CD4-positive, alpha-beta memory T cell (primary cell): ENCODE measurements around the gene SAFB. TPM values are rescaled to one million over a fixed set of nuclear protein-coding genes. Genes with fewer than 3 reads are reported as not detected.

Source experiments
- CTCF ChIA-PET: fragments of 350-600 bp; sonication (Branson Sonifier 250); formaldehyde crosslinking; loops from one replicate; lab custom pipeline; 2021; ENCODE audit warnings: inconsistent platforms; ENCODE audit not compliant: partially characterized antibody; lab: Charles Lee
- POLR2A ChIA-PET: fragments of 350-600 bp; sonication (Branson Sonifier 250); formaldehyde crosslinking; loops from one replicate; lab custom pipeline; 2021; ENCODE audit not compliant: partially characterized antibody; lab: Charles Lee
- DNase-seq, 5 donors: peaks; one replicate each; pipeline versions ENCODE4 v3.0.0 to v3.0.0-alpha.2; 2020 to 2022; ENCODE audit warnings: mixed read lengths in 1 of 5
- H3K27ac ChIP-seq: one replicate; pipeline ENCODE4 v1.7.0; 2013; ENCODE audit warnings: low read depth, low read length
- H3K27me3 ChIP-seq: 2 replicates; pipeline ENCODE4 v1.7.0; 2013; ENCODE audit warnings: mild to moderate bottlenecking, low read length, moderate library complexity; ENCODE audit not compliant: insufficient read depth
- H3K36me3 ChIP-seq: 2 replicates; pipeline ENCODE4 v1.7.0; 2013; ENCODE audit warnings: mild to moderate bottlenecking, low read length, moderate library complexity; ENCODE audit not compliant: insufficient read depth
- H3K4me1 ChIP-seq: 2 replicates; pipeline ENCODE4 v1.7.0; 2013; ENCODE audit warnings: mild to moderate bottlenecking, low read length, moderate library complexity; ENCODE audit not compliant: insufficient read depth
- H3K4me3 ChIP-seq, 2 donors: one replicate each; pipeline ENCODE4 v1.7.0; 2013; ENCODE audit warnings: low read length in 2 of 2, mild to moderate bottlenecking in 1 of 2
- H3K9me3 ChIP-seq, 2 donors: one replicate each; pipeline ENCODE4 v1.7.0; 2013; ENCODE audit warnings: low read length in 2 of 2, control low read depth in 1 of 2; ENCODE audit not compliant: control insufficient read depth in 1 of 2
- H3K27ac Mint-ChIP-seq, 7 donors: one replicate each; pipeline ENCODE4 v1.8.0; 2020 to 2021; ENCODE audit warnings: mixed read lengths in 7 of 7, mild to moderate bottlenecking in 6 of 7, inconsistent platforms in 3 of 7, moderate library complexity in 3 of 7
- H3K27me3 Mint-ChIP-seq, 2 donors: one replicate each; pipeline ENCODE4 v1.8.0; 2020 to 2021; ENCODE audit warnings: mixed read lengths in 2 of 2
- H3K36me3 Mint-ChIP-seq, 2 donors: one replicate each; pipeline ENCODE4 v1.8.0; 2020 to 2021; ENCODE audit warnings: mixed read lengths in 2 of 2, inconsistent platforms in 1 of 2, mild to moderate bottlenecking in 1 of 2
- H3K4me1 Mint-ChIP-seq, 4 donors: one replicate each; pipeline ENCODE4 v1.8.0; 2020 to 2021; ENCODE audit warnings: mixed read lengths in 4 of 4, mild to moderate bottlenecking in 1 of 4
- H3K4me3 Mint-ChIP-seq, 8 donors: one replicate each; pipeline ENCODE4 v1.8.0; 2020 to 2021; ENCODE audit warnings: mixed read lengths in 8 of 8, mild to moderate bottlenecking in 7 of 8, moderate library complexity in 6 of 8, inconsistent platforms in 3 of 8
- H3K9me3 Mint-ChIP-seq, 8 donors: one replicate each; pipeline ENCODE4 v1.8.0; 2020 to 2021; ENCODE audit warnings: mixed read lengths in 8 of 8, mild to moderate bottlenecking in 5 of 8, inconsistent platforms in 3 of 8, moderate library complexity in 1 of 8
- intact Hi-C: fragments of 100-400 bp; cut with micrococcal nuclease; formaldehyde crosslinking; loops from one replicate; pipeline ENCODE4 v1.15.1; 2023
- polyA plus RNA-seq, 2 donors: library from polyadenylated mRNA; unstranded; fragments of 300-500 nt; fragmentation: Illumina TruSeq; gene quantifications; one replicate each; pipeline ENCODE4 v1.2.3, GENCODE V29; 2021
- total RNA-seq, 2 experiments: library from RNA; stranded (reverse); gene quantifications; one replicate each; pipeline ENCODE4 v1.2.3, GENCODE V29; 2021

Gene SAFB
- total and polyA plus RNA-seq, 4 experiments from 2014 or later = 14.6 to 211 (median 159) TPM

DNA sequence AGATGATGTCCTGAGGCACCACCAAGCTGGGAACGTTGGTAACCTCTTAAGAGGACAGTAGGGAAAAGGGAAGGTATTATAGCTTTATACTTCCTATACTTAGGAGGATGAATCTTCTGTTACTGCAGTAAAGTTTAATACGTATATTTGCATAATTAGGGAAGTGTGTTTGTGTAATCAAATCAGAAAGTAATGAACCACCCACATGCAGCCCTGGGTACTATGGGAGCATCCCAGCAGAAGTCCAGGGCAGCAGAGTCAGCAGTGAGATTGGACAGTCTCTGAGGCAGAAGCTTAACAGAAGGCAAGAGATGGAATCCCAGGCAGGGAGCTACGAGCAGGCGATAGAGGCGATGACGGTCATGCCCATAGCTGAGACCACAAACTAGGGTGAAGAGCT lies 12.5 kb downstream of the SAFB start:
- H3K9me3 Mint-ChIP-seq = peaks cover 0 to 1% (median 0%) of the 10 kb centered on the region in 8 donors
- DNase-seq = no peak
- ChIA-PET POLR2A (interaction anchor here (1.0 to 1.4 kb wide), 2 partner anchors 13 to 56 kb away, joined by 3 to 8 read pairs; partner anchors contain the start of genes SAFB and SAFB2), CTCF (no interaction called here)
- peaks cover 7 to 45% of the 10 kb centered on the region in 2 donors for H3K36me3 Mint-ChIP-seq
- peaks cover 42 to 64% (median 53%) of the 10 kb centered on the region in 4 donors for H3K4me1 Mint-ChIP-seq
- H3K27me3 ChIP-seq = no peaks in the 10 kb centered on the region
- H3K4me3 ChIP-seq = no peak overlapping the region
- intact Hi-C loops = no loop called here
- H3K27ac Mint-ChIP-seq = peak overlapping the region in 5 of 7 donors; percentile 3 to 71 (median 22)
- no peaks in the 10 kb centered on the region for H3K27me3 Mint-ChIP-seq
- no peaks in the 10 kb centered on the region for H3K9me3 ChIP-seq
- no peak overlapping the region for H3K27ac ChIP-seq
- H3K4me1 ChIP-seq = peaks cover 65% of the 10 kb centered on the region
- H3K36me3 ChIP-seq = peaks cover 11% of the 10 kb centered on the region
- peak overlapping the region in 1 of 8 donors; percentile 11 for H3K4me3 Mint-ChIP-seq

DNA sequence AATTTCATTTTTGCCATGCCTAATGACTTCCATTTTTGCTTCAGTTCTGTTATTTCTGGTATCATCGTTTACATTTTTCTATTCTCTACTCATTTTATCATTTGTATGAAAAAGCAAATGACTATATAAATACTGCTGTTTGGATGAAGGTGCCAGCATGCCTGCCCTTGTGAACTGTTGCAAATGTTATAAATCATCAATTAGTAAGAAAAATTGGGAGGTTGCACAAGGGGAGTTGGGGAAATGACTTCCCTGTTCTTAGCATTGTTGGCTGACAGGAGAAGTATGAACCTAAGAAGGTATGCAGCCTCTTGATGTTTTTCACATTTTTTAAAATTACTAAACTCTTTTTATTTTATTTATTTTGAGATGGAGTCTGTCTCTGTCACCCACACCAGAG lies 15.1 kb downstream of the SAFB start:
- Histone ChIP-seq H3K27ac (no peak overlapping the region), H3K4me1 (peaks cover 49% of the 10 kb centered on the region), H3K4me3 (no peak overlapping the region), H3K36me3 (peaks cover 21% of the 10 kb centered on the region), H3K9me3 (no peaks in the 10 kb centered on the region), H3K27me3 (no peaks in the 10 kb centered on the region)
- peaks cover 0 to 1% (median 0%) of the 10 kb centered on the region in 8 donors for H3K9me3 Mint-ChIP-seq
- H3K4me1 Mint-ChIP-seq = peaks cover 30 to 49% (median 40%) of the 10 kb centered on the region in 4 donors
- peaks cover 11 to 46% of the 10 kb centered on the region in 2 donors for H3K36me3 Mint-ChIP-seq
- DNase-seq = no peak
- intact Hi-C loops = no loop called here
- ChIA-PET POLR2A (no interaction called here), CTCF (interaction anchor here (0.7 kb wide), 1 partner anchor 53 kb away, joined by 3 read pairs; no protein-coding TSS in a partner anchor)
- H3K27me3 Mint-ChIP-seq = no peaks in the 10 kb centered on the region
- H3K4me3 Mint-ChIP-seq = no peak overlapping the region
- peak overlapping the region in 3 of 7 donors; percentile 9 to 25 (median 24) for H3K27ac Mint-ChIP-seq

DNA sequence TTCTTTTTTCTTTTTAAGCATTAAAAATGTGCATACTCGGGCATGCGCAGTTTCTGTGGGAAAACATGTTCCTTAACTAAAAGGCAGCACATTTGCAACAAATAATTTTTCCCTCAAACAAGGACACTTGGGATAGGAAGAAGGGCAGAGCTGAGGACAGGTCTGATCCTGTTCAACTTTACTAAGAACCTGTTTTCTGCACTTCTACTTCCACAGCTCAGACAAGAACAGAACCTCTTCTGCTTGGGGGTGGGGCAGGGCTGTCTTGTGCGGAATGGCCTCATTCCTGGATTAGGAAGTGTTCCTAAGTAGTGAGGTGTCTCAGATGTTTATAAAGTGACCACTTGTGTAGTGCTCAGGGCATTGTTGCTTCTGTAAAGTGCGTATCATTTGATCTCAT lies 18.3 kb downstream of the SAFB start:
- H3K36me3 ChIP-seq = peaks cover 52% of the 10 kb centered on the region
- no peak overlapping the region for H3K4me3 ChIP-seq
- H3K9me3 Mint-ChIP-seq = peaks cover 0 to 1% (median 0%) of the 10 kb centered on the region in 8 donors
- H3K27me3 Mint-ChIP-seq = no peaks in the 10 kb centered on the region
- no peak for DNase-seq
- H3K27me3 ChIP-seq = no peaks in the 10 kb centered on the region
- peaks cover 23 to 48% (median 31%) of the 10 kb centered on the region in 4 donors for H3K4me1 Mint-ChIP-seq
- peaks cover 30 to 63% of the 10 kb centered on the region in 2 donors for H3K36me3 Mint-ChIP-seq
- H3K4me3 Mint-ChIP-seq = no peak overlapping the region
- POLR2A ChIA-PET = no interaction called here
- no peak overlapping the region for H3K27ac ChIP-seq
- CTCF ChIA-PET = interaction anchor here (1.3 kb wide), 1 partner anchor 11 kb away, joined by 3 read pairs; no protein-coding TSS in a partner anchor
- H3K27ac Mint-ChIP-seq = peak overlapping the region in 2 of 7 donors; percentile 57 to 73
- peaks cover 19% of the 10 kb centered on the region for H3K4me1 ChIP-seq
- intact Hi-C loops = no loop called here
- H3K9me3 ChIP-seq = no peaks in the 10 kb centered on the region

DNA sequence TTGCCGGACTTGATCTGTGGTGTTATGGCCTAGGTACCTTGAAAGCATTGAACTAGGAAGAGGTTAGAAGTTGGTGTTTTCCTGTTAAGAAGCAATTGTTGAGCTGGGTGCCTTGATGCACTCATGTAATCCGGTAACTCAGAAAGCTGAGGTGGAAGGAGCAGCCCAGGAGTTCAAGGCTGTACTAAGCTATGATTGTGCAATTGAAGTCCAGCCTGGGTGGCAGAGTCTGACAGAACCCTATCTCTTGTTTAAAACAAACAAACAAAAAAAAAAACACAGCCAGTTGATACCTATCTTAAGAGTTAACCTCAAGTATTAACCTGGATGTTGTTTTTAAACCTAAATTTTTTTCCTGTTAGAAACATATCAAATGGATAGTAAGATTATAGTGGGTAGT lies 19.3 kb downstream of the SAFB start:
- no peak overlapping the region for H3K4me3 Mint-ChIP-seq
- no peak overlapping the region for H3K27ac ChIP-seq
- H3K4me3 ChIP-seq = no peak overlapping the region
- ChIA-PET POLR2A (no interaction called here), CTCF (interaction anchor here (1.0 kb wide), 1 partner anchor 45 kb away, joined by 3 read pairs; no protein-coding TSS in a partner anchor)
- no peaks in the 10 kb centered on the region for H3K27me3 ChIP-seq
- H3K4me1 ChIP-seq = peaks cover 18% of the 10 kb centered on the region
- H3K9me3 ChIP-seq = no peaks in the 10 kb centered on the region
- peaks cover 0 to 1% (median 0%) of the 10 kb centered on the region in 8 donors for H3K9me3 Mint-ChIP-seq
- H3K4me1 Mint-ChIP-seq = peaks cover 24 to 52% (median 34%) of the 10 kb centered on the region in 4 donors
- H3K36me3 ChIP-seq = peaks cover 63% of the 10 kb centered on the region
- intact Hi-C loops = no loop called here
- H3K27me3 Mint-ChIP-seq = no peaks in the 10 kb centered on the region
- DNase-seq = no peak
- peaks cover 40 to 72% of the 10 kb centered on the region in 2 donors for H3K36me3 Mint-ChIP-seq
- peak overlapping the region in 2 of 7 donors; percentile 50 to 57 for H3K27ac Mint-ChIP-seq

DNA sequence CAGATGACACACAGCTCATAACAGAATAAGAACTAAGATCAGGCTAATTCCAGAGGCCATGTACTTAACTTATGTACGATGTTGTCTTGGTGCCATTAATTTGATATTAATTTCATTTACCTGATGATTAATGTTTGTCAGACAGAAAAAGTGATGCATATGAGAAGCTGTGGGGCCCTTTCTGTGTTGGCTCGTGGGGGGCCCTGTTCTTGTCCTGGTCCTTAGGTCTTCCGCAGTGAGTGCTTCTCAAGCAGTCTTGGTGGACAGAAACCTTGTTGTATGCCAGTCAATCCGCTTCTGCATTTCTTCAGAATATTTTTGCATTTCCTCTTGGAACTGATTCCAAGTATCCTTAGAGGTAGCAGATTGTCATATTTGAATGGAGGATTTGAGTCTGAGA lies 20.2 kb downstream of the SAFB start:
- intact Hi-C loops = no loop called here
- Mint-ChIP-seq H3K9me3 (peaks cover 0 to 1% (median 0%) of the 10 kb centered on the region in 8 donors), H3K36me3 (peaks cover 49 to 75% of the 10 kb centered on the region in 2 donors), H3K4me1 (peaks cover 17 to 44% (median 27%) of the 10 kb centered on the region in 4 donors), H3K27me3 (no peaks in the 10 kb centered on the region), H3K4me3 (peak overlapping the region in 1 of 8 donors; percentile 4), H3K27ac (peak overlapping the region in 1 of 7 donors; percentile 43)
- ChIA-PET CTCF (interaction anchor here (0.6 to 1.0 kb wide), 2 partner anchors 18 to 44 kb away, joined by 3 read pairs; no protein-coding TSS in a partner anchor), POLR2A (no interaction called here)
- H3K27me3 ChIP-seq = no peaks in the 10 kb centered on the region
- no peak for DNase-seq
- no peak overlapping the region for H3K27ac ChIP-seq
- peaks cover 68% of the 10 kb centered on the region for H3K36me3 ChIP-seq
- H3K4me3 ChIP-seq = no peak overlapping the region
- H3K9me3 ChIP-seq = no peaks in the 10 kb centered on the region
- peaks cover 11% of the 10 kb centered on the region for H3K4me1 ChIP-seq

DNA sequence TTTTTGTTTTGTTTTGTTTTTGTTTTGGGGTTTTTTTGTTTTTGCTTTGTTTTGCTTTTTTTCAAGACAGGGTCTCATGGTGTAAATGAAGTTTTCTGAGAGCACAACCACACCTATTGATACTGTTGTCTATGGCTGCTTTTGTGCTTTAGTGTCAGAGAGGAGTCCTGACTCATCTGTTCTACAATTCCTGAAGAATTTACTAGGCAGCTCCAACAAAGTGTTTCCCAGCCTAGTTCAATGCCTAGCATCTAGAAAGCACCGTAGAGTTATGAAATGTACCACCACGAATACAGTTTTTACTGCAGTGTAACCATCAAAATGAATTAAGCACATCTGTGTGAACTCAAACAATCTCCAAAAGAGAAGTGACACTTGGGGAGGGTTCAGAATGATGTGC lies 21.2 kb downstream of the SAFB start:
- intact Hi-C loops = no loop called here
- Mint-ChIP-seq H3K27ac (peak overlapping the region in 3 of 7 donors; percentile 21 to 70 (median 57)), H3K9me3 (peaks cover 0 to 1% (median 0%) of the 10 kb centered on the region in 8 donors), H3K4me3 (no peak overlapping the region), H3K36me3 (peaks cover 54 to 81% of the 10 kb centered on the region in 2 donors), H3K4me1 (peaks cover 17 to 44% (median 27%) of the 10 kb centered on the region in 4 donors), H3K27me3 (no peaks in the 10 kb centered on the region)
- Histone ChIP-seq H3K36me3 (peaks cover 73% of the 10 kb centered on the region), H3K4me3 (no peak overlapping the region), H3K4me1 (peaks cover 7% of the 10 kb centered on the region), H3K27ac (no peak overlapping the region), H3K27me3 (no peaks in the 10 kb centered on the region), H3K9me3 (no peaks in the 10 kb centered on the region)
- no peak for DNase-seq
- ChIA-PET CTCF (no interaction called here), POLR2A (no interaction called here)

DNA sequence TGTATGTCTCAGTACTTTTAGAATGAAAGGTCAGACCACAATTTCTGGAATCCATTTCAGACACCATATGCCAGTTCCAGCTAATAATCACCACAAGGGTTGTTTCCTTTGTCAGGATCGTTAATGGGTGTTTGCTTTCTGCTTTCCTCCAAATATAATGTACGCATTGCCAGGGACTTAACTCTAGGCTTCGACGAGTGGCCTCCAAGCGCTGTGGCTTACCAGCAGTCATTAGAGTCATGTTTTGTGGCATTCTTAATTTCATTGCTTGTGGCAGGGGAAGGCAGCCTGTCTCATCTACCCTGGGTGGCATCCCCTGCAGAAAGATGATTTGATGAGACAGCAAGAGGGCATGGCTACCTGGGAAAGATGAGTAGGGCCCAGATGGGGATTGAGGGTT lies 22.5 kb downstream of the SAFB start:
- ChIA-PET CTCF (no interaction called here), POLR2A (interaction anchor here (2.0 kb wide), 1 partner anchor 23 kb away, joined by 4 read pairs; the partner anchor contains the start of genes SAFB and SAFB2)
- intact Hi-C loops = no loop called here
- Mint-ChIP-seq H3K36me3 (peaks cover 63 to 84% of the 10 kb centered on the region in 2 donors), H3K27me3 (no peaks in the 10 kb centered on the region), H3K4me1 (peaks cover 17 to 38% (median 24%) of the 10 kb centered on the region in 4 donors), H3K9me3 (no peaks in the 10 kb centered on the region), H3K27ac (peak overlapping the region in 3 of 7 donors; percentile 13 to 55 (median 40)), H3K4me3 (no peak overlapping the region)
- Histone ChIP-seq H3K27ac (no peak overlapping the region), H3K36me3 (peaks cover 81% of the 10 kb centered on the region), H3K9me3 (no peaks in the 10 kb centered on the region), H3K27me3 (no peaks in the 10 kb centered on the region), H3K4me3 (no peak overlapping the region), H3K4me1 (peaks cover 6% of the 10 kb centered on the region)
- DNase-seq = no peak
